Bronchial epithelial cell (primary cell): ENCODE results near the gene C2orf92. TPM values are rescaled to one million over a fixed set of nuclear protein-coding genes. Genes with fewer than 3 reads are reported as not detected.

ENCODE experiments used
- DNase-seq: peaks from one replicate; pipeline ENCODE4 v3.0.0-alpha.2; 2010; ENCODE audit warnings: low read depth
- FAIRE-seq: peaks from 2 replicates; lab custom pipeline; 2011; peaks lifted over from hg19 to GRCh38; lab: Jason Lieb, UNC
- H3K27me3 ChIP-seq: 2 replicates; pipeline ENCODE4 v1.5.1; 2011; ENCODE audit warnings: low read length; ENCODE audit not compliant: control insufficient read depth, insufficient read depth
- H3K36me3 ChIP-seq: 2 replicates; pipeline ENCODE4 v1.5.1; 2011; ENCODE audit warnings: low read length; ENCODE audit not compliant: control insufficient read depth, insufficient read depth
- H3K4me3 ChIP-seq: 2 replicates; pipeline ENCODE4 v1.5.1; 2011; ENCODE audit warnings: mild to moderate bottlenecking, low read depth, low read length, control low read depth
- CTCF ChIP-seq: IDR thresholded peaks from 2 replicates; pipeline ENCODE4 v1.5.1; 2011; ENCODE audit warnings: mild to moderate bottlenecking, moderate library complexity, low read length, control low read depth, inconsistent platforms; ENCODE audit not compliant: insufficient read depth, severe bottlenecking
- total RNA-seq: library from RNA; depleted of rRNA; stranded (reverse); fragments of >200 nt; gene quantifications from 2 replicates; pipeline ENCODE4 v1.2.1, GENCODE V29; 2014

C2orf92 gene
- total RNA-seq, 1 donor from 2014 or later = 0.26 TPM

- no peak for TF ChIP-seq CTCF
- H3K36me3 ChIP-seq = no peaks in the 10 kb centered on the region
- H3K4me3 ChIP-seq = no peak overlapping the region
- FAIRE-seq (no peak), DNase-seq (no peak)
- no peaks in the 10 kb centered on the region for H3K27me3 ChIP-seq
Measured at GRCh38 chr2:97701186-97701585, 31.7 kb downstream of the C2orf92 start.

GRCh38 chr2:97701851-97702465, 32.4 kb downstream of the C2orf92 start:
- Histone ChIP-seq H3K27me3 (no peaks in the 10 kb centered on the region), H3K36me3 (no peaks in the 10 kb centered on the region), H3K4me3 (no peak overlapping the region)
- no peak for FAIRE-seq
- no peak for TF ChIP-seq CTCF
- DNase-seq = no peak

GRCh38 chr2:97702731-97703470, 33.4 kb downstream of the C2orf92 start:
- no peak overlapping the region for H3K4me3 ChIP-seq
- H3K36me3 ChIP-seq = no peaks in the 10 kb centered on the region
- TF ChIP-seq CTCF = no peak
- DNase-seq = no peak
- H3K27me3 ChIP-seq = no peaks in the 10 kb centered on the region
- no peak for FAIRE-seq

- Histone ChIP-seq H3K36me3 (no peaks in the 10 kb centered on the region), H3K4me3 (no peak overlapping the region), H3K27me3 (no peaks in the 10 kb centered on the region)
- DNase-seq (no peak), FAIRE-seq (no peak)
- no peak for TF ChIP-seq CTCF
Measured at GRCh38 chr2:97703741-97704140, 34.2 kb downstream of the C2orf92 start.

GRCh38 chr2:97704989-97705388, 35.5 kb downstream of the C2orf92 start:
- no peak for TF ChIP-seq CTCF
- Histone ChIP-seq H3K4me3 (no peak overlapping the region), H3K36me3 (no peaks in the 10 kb centered on the region), H3K27me3 (no peaks in the 10 kb centered on the region)
- FAIRE-seq (no peak), DNase-seq (no peak)

- Histone ChIP-seq H3K27me3 (no peaks in the 10 kb centered on the region), H3K36me3 (no peaks in the 10 kb centered on the region), H3K4me3 (no peak overlapping the region)
- no peak for FAIRE-seq
- no peak for TF ChIP-seq CTCF
- no peak for DNase-seq
Measured at GRCh38 chr2:97706112-97706511, 36.6 kb downstream of the C2orf92 start.
